ENCODE results near the gene OR4F15.
"Not testable (repeated sequence)": the region's sequence is repeated elsewhere in the genome, so short reads cannot be mapped to it uniquely, and the experiment has no call there.

- not testable (repeated sequence) for TF ChIP-seq EZH2 (IDR thresholded peaks at IDR 0.05; ENCODE audit: borderline replicate concordance, low read length); CTCF (IDR thresholded peaks at IDR 0.05; ENCODE audit: low read length)
These were observed 25.6 kb upstream of the OR4F15 start for GRCh38 chr15:101786422-101786821.
